ENCODE data around the gene DOP1B. TPM values are rescaled to one million over a fixed set of nuclear protein-coding genes. Genes with fewer than 3 reads are reported as not detected.

DOP1B gene
- total and polyA plus RNA-seq, 2 of the 4 experiments (the other 2 are of a cell fraction) = 8.8 to 13.0 TPM

DNA sequence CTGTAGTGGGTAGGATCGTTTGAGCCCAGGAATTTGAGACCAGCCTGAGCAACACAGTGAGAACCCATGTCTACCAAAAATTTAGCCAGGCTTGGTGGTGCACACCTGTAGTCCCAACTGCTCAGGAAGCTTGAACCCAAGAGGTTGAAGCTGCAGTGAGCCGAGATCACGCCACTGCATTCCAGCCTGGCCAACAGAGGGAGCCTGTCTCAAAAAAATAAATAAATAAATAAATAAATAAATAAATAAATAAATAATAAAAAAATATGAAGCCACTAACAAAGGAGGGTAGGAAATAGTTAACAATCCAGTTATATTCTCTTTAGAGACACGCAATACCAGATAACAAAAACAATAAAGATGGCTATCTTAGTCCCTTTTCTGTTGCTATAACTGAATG lies 33.6 kb upstream of the DOP1B start:
- no peak overlapping the region for H4K91ac ChIP-seq (ENCODE audit: insufficient read depth, low read depth, low read length)
- H2AFZ ChIP-seq (replicated peaks; ENCODE audit: low read length, poor library complexity) = no peak overlapping the region
- no peak overlapping the region for H4K5ac ChIP-seq (ENCODE audit: low read depth, low read length)
- H3K9me3 ChIP-seq (ENCODE audit: control insufficient read depth, insufficient read depth, low read length) = no peaks in the 10 kb centered on the region
- H3K27ac ChIP-seq (ENCODE audit: insufficient read depth, low read length) = no peak overlapping the region
- H3K79me1 ChIP-seq (ENCODE audit: low read depth in 1 of 2, low read length in 2 of 2) = no peaks in the 10 kb centered on the region
- TF ChIP-seq POLR2A (IDR thresholded peaks at IDR 0.05; ENCODE audit: low read depth, low read length) (no peak), CEBPB (IDR thresholded peaks at IDR 0.05; ENCODE audit: low read depth, low read length) (no peak), MAZ (IDR thresholded peaks at IDR 0.05; ENCODE audit: borderline replicate concordance, low read depth, low read length) (no peak), BHLHE40 (IDR thresholded peaks at IDR 0.05; ENCODE audit: low read depth, low read length) (no peak), ELK1 (IDR thresholded peaks at IDR 0.05; ENCODE audit: borderline replicate concordance, low read depth, low read length) (no peak), CHD1 (IDR thresholded peaks at IDR 0.05; ENCODE audit: low read depth, low read length) (no peak), USF2 (IDR thresholded peaks at IDR 0.05; ENCODE audit: low read depth, low read length) (no peak), MXI1 (IDR thresholded peaks at IDR 0.05; ENCODE audit: borderline replicate concordance, low read depth, low read length) (no peak), SMC3 (IDR thresholded peaks at IDR 0.05; ENCODE audit: low read depth, low read length) (no peak), RAD21 (IDR thresholded peaks at IDR 0.05; ENCODE audit: low read length) (no peak), MAFK (IDR thresholded peaks at IDR 0.05; ENCODE audit: low read depth, low read length) (no peak), RFX5 (IDR thresholded peaks at IDR 0.05; ENCODE audit: low read depth, low read length) (no peak), RCOR1 (IDR thresholded peaks at IDR 0.05; ENCODE audit: insufficient replicate concordance, low read length) (no peak)
- TF ChIP-seq, protein P1, sequence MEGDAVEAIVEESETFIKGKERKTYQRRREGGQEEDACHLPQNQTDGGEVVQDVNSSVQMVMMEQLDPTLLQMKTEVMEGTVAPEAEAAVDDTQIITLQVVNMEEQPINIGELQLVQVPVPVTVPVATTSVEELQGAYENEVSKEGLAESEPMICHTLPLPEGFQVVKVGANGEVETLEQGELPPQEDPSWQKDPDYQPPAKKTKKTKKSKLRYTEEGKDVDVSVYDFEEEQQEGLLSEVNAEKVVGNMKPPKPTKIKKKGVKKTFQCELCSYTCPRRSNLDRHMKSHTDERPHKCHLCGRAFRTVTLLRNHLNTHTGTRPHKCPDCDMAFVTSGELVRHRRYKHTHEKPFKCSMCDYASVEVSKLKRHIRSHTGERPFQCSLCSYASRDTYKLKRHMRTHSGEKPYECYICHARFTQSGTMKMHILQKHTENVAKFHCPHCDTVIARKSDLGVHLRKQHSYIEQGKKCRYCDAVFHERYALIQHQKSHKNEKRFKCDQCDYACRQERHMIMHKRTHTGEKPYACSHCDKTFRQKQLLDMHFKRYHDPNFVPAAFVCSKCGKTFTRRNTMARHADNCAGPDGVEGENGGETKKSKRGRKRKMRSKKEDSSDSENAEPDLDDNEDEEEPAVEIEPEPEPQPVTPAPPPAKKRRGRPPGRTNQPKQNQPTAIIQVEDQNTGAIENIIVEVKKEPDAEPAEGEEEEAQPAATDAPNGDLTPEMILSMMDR (conservative IDR thresholded peaks at IDR 0.05; ENCODE audit: low read depth, low read length) = no peak
- H3K4me1 ChIP-seq (ENCODE audit: control insufficient read depth, insufficient read depth, low read length) = peaks cover 8% of the 10 kb centered on the region
- WGBS, 2 experiments (ENCODE audit: extremely low coverage in 2 of 2, insufficient read length in 1 of 2) = no CpG with 5 or more reads among the region's 4 CpGs
- H2AK9ac ChIP-seq (replicated peaks; ENCODE audit: low read depth, low read length, poor library complexity) = no peak overlapping the region
- in situ Hi-C loops (cut with MboI; ENCODE audit: low sequenced_read_pairs) (no loop called here), intact Hi-C loops (cut with micrococcal nuclease) (no loop called here), dilution Hi-C loops (cut with HindIII; ENCODE audit: low sequenced_read_pairs, unreplicated experiment) (no loop called here)
- no peaks in the 10 kb centered on the region for H3K36me3 ChIP-seq (ENCODE audit: control insufficient read depth, insufficient read depth, low read length)
- no peak overlapping the region for H3K18ac ChIP-seq (ENCODE audit: low read depth, low read length)
- H4K8ac ChIP-seq (ENCODE audit: low read depth in 2 of 2, low read length in 2 of 2) = no peak overlapping the region
- no peak overlapping the region for H2BK15ac ChIP-seq (ENCODE audit: low read depth, low read length)
- no peak overlapping the region for H3K4me3 ChIP-seq (ENCODE audit: insufficient read depth, low read depth, low read length)
- no peak overlapping the region for H3K56ac ChIP-seq (ENCODE audit: extremely low read depth, insufficient read depth, low read length)
- ChIA-PET POLR2A (ENCODE audit: unreplicated experiment) (no interaction called here), CTCF (no interaction called here)
- no peaks in the 10 kb centered on the region for H4K20me1 ChIP-seq (ENCODE audit: insufficient read depth, low read length)
- H3K4me2 ChIP-seq (ENCODE audit: low read depth, low read length) = no peak overlapping the region
- BruUV-seq (replicated peaks) = no TSS peak
- H2BK5ac ChIP-seq (ENCODE audit: low read depth, low read length, poor library complexity, severe bottlenecking) = no peak overlapping the region
- no peak overlapping the region for H3K4ac ChIP-seq (ENCODE audit: low read depth, low read length)
- no peak overlapping the region for H2AK5ac ChIP-seq (ENCODE audit: low read depth, low read length)
- H3K9me1 ChIP-seq (ENCODE audit: insufficient read depth, low read length) = peaks cover 5% of the 10 kb centered on the region; the same call in 1 of the 2 replicates
- no peak overlapping the region for H2BK120ac ChIP-seq (ENCODE audit: low read depth, low read length)
- no peak overlapping the region for H3K9ac ChIP-seq (ENCODE audit: low read depth, low read length)
- no peak overlapping the region for H2BK20ac ChIP-seq (ENCODE audit: low read depth, low read length)
- DNase-seq (no peak), ATAC-seq (ENCODE audit: low read depth) (no peak)
- H3K23ac ChIP-seq (ENCODE audit: low read depth, low read length) = no peak overlapping the region
- no peak overlapping the region for H3K14ac ChIP-seq (replicated peaks; ENCODE audit: low read depth, low read length)
- no peaks in the 10 kb centered on the region for H3K27me3 ChIP-seq (ENCODE audit: control insufficient read depth, insufficient read depth, low read length)

Data from IMR-90 (cell line).